HepG2 (cell line): ENCODE results near the gene CDRT4. TPM values are rescaled to one million over a fixed set of nuclear protein-coding genes. Genes with fewer than 3 reads are reported as not detected.

Experiments
- FLYWCH1 ChIP-seq: sonication (generic); formaldehyde crosslinking; IDR thresholded peaks from 2 replicates; pipeline ENCODE4 v1.8.1; 2023; ENCODE audit warnings: mild to moderate bottlenecking, missing genetic modification reagents
- NR2F6 ChIP-seq, 2 experiments: IDR thresholded peaks; 2 replicates each; pipeline ENCODE4 v1.6.1; 2016; ENCODE audit warnings: antibody characterized with exemption in 1 of 2, mild to moderate bottlenecking in 1 of 2
- RFXANK ChIP-seq: IDR thresholded peaks from 2 replicates; pipeline ENCODE4 v1.6.1; 2016
- polyA plus RNA-seq, 8 experiments: library from polyadenylated mRNA; depleted of rRNA in 3 of 8; stranded (reverse) in 7 of 8; unstranded in 1 of 8; fragments of >200 nt; fragmentation: Illumina TruSeq in 4 of 8; extraction: Trizol in 4 of 8; gene quantifications; 2 replicates each; pipeline versions ENCODE4 v1.2.1 to v1.2.3, GENCODE V29; 2011 to 2016; ENCODE audit warnings: low read depth in 4 of 8, missing spikeins in 1 of 8, mixed read lengths in 1 of 8; ENCODE audit not compliant: insufficient read depth in 1 of 8
- total RNA-seq, 5 experiments: library from RNA; depleted of rRNA; stranded (reverse); fragments of >200 nt; fragmentation: Illumina TruSeq; extraction: Trizol; gene quantifications; 2 replicates each; pipeline ENCODE4 v1.2.3, GENCODE V29; 2016; ENCODE audit warnings: low read depth in 1 of 5
- TF ChIP-seq, protein P1 (sequence below), 2 experiments: fragments of 450-650 bp in 1 of 2; sonication (generic) in 1 of 2; formaldehyde crosslinking in 1 of 2; IDR thresholded peaks; 2 replicates each; pipeline versions ENCODE4 v1.6.1 to v1.8.0; 2016 to 2022; ENCODE audit warnings: antibody characterized with exemption in 1 of 2, mild to moderate bottlenecking in 1 of 2, missing genetic modification reagents in 1 of 2

Gene CDRT4
- total and polyA plus RNA-seq, 2 of the 13 experiments (the other 11 are each of a cell fraction or from before 2014, with no cell fraction given) = 5.8 to 12.1 TPM

DNA sequence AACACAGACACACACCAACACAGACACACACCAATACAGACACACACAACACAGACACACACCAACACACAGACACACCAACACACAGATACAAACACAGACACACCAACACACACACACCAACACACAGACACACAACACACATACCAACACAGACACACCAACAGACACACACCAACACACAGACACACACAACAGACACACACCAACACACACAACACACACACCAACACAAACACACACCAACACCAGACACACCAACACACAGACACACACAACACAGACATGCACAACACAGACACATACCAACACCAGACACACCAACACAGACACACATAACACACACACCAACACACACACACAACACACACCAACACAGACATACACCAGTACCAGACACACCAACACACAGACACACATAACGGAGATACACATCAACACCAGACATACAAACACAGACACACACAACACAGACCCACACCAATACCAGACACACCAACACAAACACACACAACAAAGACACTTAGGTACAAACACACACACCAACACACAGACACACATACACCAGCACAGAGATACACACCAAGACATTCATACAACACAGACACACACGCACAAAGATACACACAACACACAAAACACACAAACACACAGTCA is 2.2 kb downstream of the CDRT4 start (continued):
- TF ChIP-seq, protein P1, sequence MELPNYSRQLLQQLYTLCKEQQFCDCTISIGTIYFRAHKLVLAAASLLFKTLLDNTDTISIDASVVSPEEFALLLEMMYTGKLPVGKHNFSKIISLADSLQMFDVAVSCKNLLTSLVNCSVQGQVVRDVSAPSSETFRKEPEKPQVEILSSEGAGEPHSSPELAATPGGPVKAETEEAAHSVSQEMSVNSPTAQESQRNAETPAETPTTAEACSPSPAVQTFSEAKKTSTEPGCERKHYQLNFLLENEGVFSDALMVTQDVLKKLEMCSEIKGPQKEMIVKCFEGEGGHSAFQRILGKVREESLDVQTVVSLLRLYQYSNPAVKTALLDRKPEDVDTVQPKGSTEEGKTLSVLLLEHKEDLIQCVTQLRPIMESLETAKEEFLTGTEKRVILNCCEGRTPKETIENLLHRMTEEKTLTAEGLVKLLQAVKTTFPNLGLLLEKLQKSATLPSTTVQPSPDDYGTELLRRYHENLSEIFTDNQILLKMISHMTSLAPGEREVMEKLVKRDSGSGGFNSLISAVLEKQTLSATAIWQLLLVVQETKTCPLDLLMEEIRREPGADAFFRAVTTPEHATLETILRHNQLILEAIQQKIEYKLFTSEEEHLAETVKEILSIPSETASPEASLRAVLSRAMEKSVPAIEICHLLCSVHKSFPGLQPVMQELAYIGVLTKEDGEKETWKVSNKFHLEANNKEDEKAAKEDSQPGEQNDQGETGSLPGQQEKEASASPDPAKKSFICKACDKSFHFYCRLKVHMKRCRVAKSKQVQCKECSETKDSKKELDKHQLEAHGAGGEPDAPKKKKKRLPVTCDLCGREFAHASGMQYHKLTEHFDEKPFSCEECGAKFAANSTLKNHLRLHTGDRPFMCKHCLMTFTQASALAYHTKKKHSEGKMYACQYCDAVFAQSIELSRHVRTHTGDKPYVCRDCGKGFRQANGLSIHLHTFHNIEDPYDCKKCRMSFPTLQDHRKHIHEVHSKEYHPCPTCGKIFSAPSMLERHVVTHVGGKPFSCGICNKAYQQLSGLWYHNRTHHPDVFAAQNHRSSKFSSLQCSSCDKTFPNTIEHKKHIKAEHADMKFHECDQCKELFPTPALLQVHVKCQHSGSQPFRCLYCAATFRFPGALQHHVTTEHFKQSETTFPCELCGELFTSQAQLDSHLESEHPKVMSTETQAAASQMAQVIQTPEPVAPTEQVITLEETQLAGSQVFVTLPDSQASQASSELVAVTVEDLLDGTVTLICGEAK (IDR thresholded peaks at IDR 0.05) = 0 out of 2 replicates have a peak, but pooled peaks have one; percentile 4
- TF ChIP-seq, protein P1 (CRISPR knock-in tag; IDR thresholded peaks at IDR 0.05) = no peak
- TF ChIP-seq RFXANK (CRISPR knock-in tag) = no peak
- TF ChIP-seq NR2F6 (IDR thresholded peaks at IDR 0.05) = no peak
- TF ChIP-seq NR2F6 (CRISPR knock-in tag; IDR thresholded peaks at IDR 0.05) = no peak
- no peak for TF ChIP-seq FLYWCH1 (CRISPR knock-in tag)
- TF ChIP-seq, all 625 proteins: peak for 11
